Panc1 (cell line): ENCODE measurements around the gene FGF3. TPM values are rescaled to one million over a fixed set of nuclear protein-coding genes. Genes with fewer than 3 reads are reported as not detected.

Source experiments
- ATAC-seq: fragments of 200-7000 bp; cut with Tn5 transposase; 2 replicates; pipeline ENCODE4 v1.9.1; 2020; ENCODE audit warnings: mild to moderate bottlenecking, moderate library complexity
- BruUV-seq: library from RNA; stranded (reverse); fragments of 400-500 nt; replicated peaks from 2 replicates; lab custom pipeline; 2021; lab: Mats Ljungman, UMichigan
- CTCF ChIA-PET: fragments of 300-600 bp; sonication (Branson Sonifier 250); formaldehyde crosslinking; loops from one replicate; lab custom pipeline; 2022; ENCODE audit warnings: antibody characterized with exemption; lab: Charles Lee
- POLR2A ChIA-PET: fragments of 300-600 bp; sonication (Branson Sonifier 250); formaldehyde crosslinking; loops from one replicate; lab custom pipeline; 2022; ENCODE audit warnings: antibody characterized with exemption; lab: Charles Lee
- DNase-seq: peaks from one replicate; pipeline ENCODE4 v3.0.0-alpha.2; 2010; ENCODE audit warnings: low read depth, low spot score
- H3K27ac ChIP-seq: 2 replicates; pipeline ENCODE4 v1.5.1; 2011; ENCODE audit warnings: mild to moderate bottlenecking, low read length, inconsistent platforms
- H3K27me3 ChIP-seq: fragments of 200-500 bp; sonication (Bioruptor generic); 2 replicates; pipeline ENCODE4 v1.6.0; 2014; ENCODE audit warnings: low read length, inconsistent platforms; ENCODE audit not compliant: control insufficient read depth, insufficient read depth
- H3K36me3 ChIP-seq: fragments of 200-500 bp; sonication (Bioruptor generic); 2 replicates; pipeline ENCODE4 v1.5.1; 2014; ENCODE audit warnings: inconsistent platforms, mild to moderate bottlenecking, low read length, moderate library complexity; ENCODE audit not compliant: control insufficient read depth, insufficient read depth
- H3K4me1 ChIP-seq: 2 replicates; pipeline ENCODE4 v1.5.1; 2011; ENCODE audit warnings: inconsistent platforms, mild to moderate bottlenecking, low read length, moderate library complexity; ENCODE audit not compliant: control insufficient read depth, insufficient read depth
- H3K4me3 ChIP-seq, 2 experiments: 2 replicates each; pipeline ENCODE4 v1.5.1; 2011 to 2012; ENCODE audit warnings: low read depth in 2 of 2, low read length in 2 of 2, mild to moderate bottlenecking in 2 of 2, inconsistent platforms in 1 of 2, moderate library complexity in 1 of 2
- H3K9me3 ChIP-seq: fragments of 200-500 bp; sonication (Bioruptor generic); 2 replicates; pipeline ENCODE4 v1.5.1; 2014; ENCODE audit warnings: low read depth, mild to moderate bottlenecking, inconsistent platforms, low read length, moderate library complexity; ENCODE audit not compliant: control insufficient read depth, insufficient read depth
- POLR2AphosphoS5 ChIP-seq: IDR thresholded peaks from 2 replicates; pipeline ENCODE4 v1.6.1; 2012; ENCODE audit warnings: mild to moderate bottlenecking, low read depth, low read length, moderate library complexity
- REST ChIP-seq, 2 experiments: IDR thresholded peaks; 2 replicates each; pipeline ENCODE4 v1.6.1; 2011 to 2012; ENCODE audit warnings: low read depth in 2 of 2, control low read depth in 1 of 2, low read length in 1 of 2, mild to moderate bottlenecking in 1 of 2, moderate library complexity in 1 of 2; ENCODE audit not compliant: insufficient read depth in 1 of 2
- SIN3A ChIP-seq: IDR thresholded peaks from 2 replicates; pipeline ENCODE4 v1.6.1; 2012; ENCODE audit warnings: low read depth, mild to moderate bottlenecking, low read length, moderate library complexity, borderline replicate concordance; ENCODE audit not compliant: insufficient read depth
- TCF7L2 ChIP-seq: IDR thresholded peaks from 2 replicates; pipeline ENCODE4 v1.6.1; 2011; ENCODE audit warnings: mild to moderate bottlenecking, low read depth, low read length, inconsistent platforms
- in situ Hi-C: cut with HindIII; loops from 2 replicates; pipeline ENCODE4 v1.10.0; 2016; ENCODE audit warnings: low sequenced_read_pairs, low pct_unique_long_range_greater_than_20kb
- intact Hi-C: fragments of 100-400 bp; cut with micrococcal nuclease; formaldehyde crosslinking; loops from one replicate; pipeline ENCODE4 v1.10.0; 2022; ENCODE audit not compliant: unreplicated experiment
- total RNA-seq: library from RNA; stranded (reverse); gene quantifications from one replicate; pipeline ENCODE4 v1.2.1, GENCODE V29; 2021; ENCODE audit not compliant: unreplicated experiment
- TF ChIP-seq, protein P1 (sequence below): fragments of 450-650 bp; IDR thresholded peaks from 2 replicates; pipeline ENCODE4 v1.5.1; 2017; ENCODE audit warnings: mild to moderate bottlenecking

Gene FGF3
- total RNA-seq, 1 experiment from 2014 or later = not detected

GRCh38 chr11:69834811-69835800, 15.9 kb upstream of the FGF3 start:
- DNase-seq (no peak), ATAC-seq (no peak)
- TF ChIP-seq POLR2AphosphoS5 (no peak), REST (IDR thresholded peaks at IDR 0.05; ENCODE audit: insufficient read depth in 1 of 2, low read depth in 2 of 2, low read length in 1 of 2) (no peak), TCF7L2 (no peak), SIN3A (no peak)
- TF ChIP-seq, protein P1, sequence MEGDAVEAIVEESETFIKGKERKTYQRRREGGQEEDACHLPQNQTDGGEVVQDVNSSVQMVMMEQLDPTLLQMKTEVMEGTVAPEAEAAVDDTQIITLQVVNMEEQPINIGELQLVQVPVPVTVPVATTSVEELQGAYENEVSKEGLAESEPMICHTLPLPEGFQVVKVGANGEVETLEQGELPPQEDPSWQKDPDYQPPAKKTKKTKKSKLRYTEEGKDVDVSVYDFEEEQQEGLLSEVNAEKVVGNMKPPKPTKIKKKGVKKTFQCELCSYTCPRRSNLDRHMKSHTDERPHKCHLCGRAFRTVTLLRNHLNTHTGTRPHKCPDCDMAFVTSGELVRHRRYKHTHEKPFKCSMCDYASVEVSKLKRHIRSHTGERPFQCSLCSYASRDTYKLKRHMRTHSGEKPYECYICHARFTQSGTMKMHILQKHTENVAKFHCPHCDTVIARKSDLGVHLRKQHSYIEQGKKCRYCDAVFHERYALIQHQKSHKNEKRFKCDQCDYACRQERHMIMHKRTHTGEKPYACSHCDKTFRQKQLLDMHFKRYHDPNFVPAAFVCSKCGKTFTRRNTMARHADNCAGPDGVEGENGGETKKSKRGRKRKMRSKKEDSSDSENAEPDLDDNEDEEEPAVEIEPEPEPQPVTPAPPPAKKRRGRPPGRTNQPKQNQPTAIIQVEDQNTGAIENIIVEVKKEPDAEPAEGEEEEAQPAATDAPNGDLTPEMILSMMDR = no peak
- no peaks in the 10 kb centered on the region for H3K4me1 ChIP-seq
- intact Hi-C loops (no loop called here), in situ Hi-C loops (no loop called here)
- H3K27ac ChIP-seq = no peak overlapping the region
- POLR2A ChIA-PET = no interaction called here
- CTCF ChIA-PET = interaction anchor here (0.7 kb wide), 1 partner anchor 547 kb away, joined by 4 read pairs; no protein-coding TSS in a partner anchor
- no peak overlapping the region for H3K4me3 ChIP-seq
- no peaks in the 10 kb centered on the region for H3K36me3 ChIP-seq
- H3K9me3 ChIP-seq = no peaks in the 10 kb centered on the region
- no peaks in the 10 kb centered on the region for H3K27me3 ChIP-seq
- BruUV-seq = no TSS peak

DNA sequence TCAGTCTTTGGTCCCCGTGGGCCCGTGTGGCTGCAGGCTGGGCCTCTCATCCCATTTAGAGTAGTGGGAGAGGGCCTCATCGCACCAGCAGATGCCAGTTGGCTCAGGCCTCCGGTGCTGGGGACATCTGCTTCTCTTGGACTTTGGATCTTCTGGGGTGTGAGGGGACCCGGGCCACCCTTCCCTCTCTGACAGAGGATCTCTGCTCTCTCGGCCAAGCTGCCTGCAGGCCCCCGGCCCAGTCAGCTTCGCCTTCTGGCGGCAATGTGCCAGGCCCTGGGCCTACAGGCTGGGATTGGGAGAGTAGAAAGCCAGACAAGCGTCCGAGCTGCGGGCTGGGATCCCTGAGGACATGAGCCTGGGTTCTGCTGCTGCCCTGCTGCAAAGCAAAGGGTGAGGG, 15.0 kb upstream of the FGF3 start:
- TF ChIP-seq SIN3A (no peak), REST (IDR thresholded peaks at IDR 0.05; ENCODE audit: insufficient read depth in 1 of 2, low read depth in 2 of 2, low read length in 1 of 2) (no peak), POLR2AphosphoS5 (no peak), TCF7L2 (no peak)
- TF ChIP-seq, protein P1 = no peak
- no peaks in the 10 kb centered on the region for H3K27me3 ChIP-seq
- ATAC-seq (no peak), DNase-seq (no peak)
- no TSS peak for BruUV-seq
- CTCF ChIA-PET = no interaction called here
- no peaks in the 10 kb centered on the region for H3K9me3 ChIP-seq
- no peaks in the 10 kb centered on the region for H3K4me1 ChIP-seq
- no peak overlapping the region for H3K4me3 ChIP-seq
- no peak overlapping the region for H3K27ac ChIP-seq
- H3K36me3 ChIP-seq = no peaks in the 10 kb centered on the region
- POLR2A ChIA-PET = no interaction called here
- intact Hi-C loops = no loop called here
- in situ Hi-C loops = no loop called here
